MM.1S (cell line): ENCODE results near the gene NFIX.

Source experiments
- DNase-seq: peaks from one replicate; pipeline ENCODE4 v3.0.0-alpha.2; 2015
- H2AFZ ChIP-seq: fragments of 300-600 bp; sonication (generic); 2 replicates; pipeline ENCODE4 v1.6.0; 2016; ENCODE audit warnings: antibody characterized with exemption, low read length
- H3F3A ChIP-seq: fragments of 300-600 bp; sonication (generic); 2 replicates; pipeline ENCODE4 v1.6.1; 2016; ENCODE audit warnings: mild to moderate bottlenecking, antibody characterized with exemption, low read length, moderate library complexity, mixed read lengths; ENCODE audit not compliant: insufficient read depth
- H3K27ac ChIP-seq: fragments of 300-600 bp; sonication (generic); 2 replicates; pipeline ENCODE4 v1.5.1; 2016; ENCODE audit warnings: mild to moderate bottlenecking, low read length
- H3K27me3 ChIP-seq: fragments of 300-600 bp; sonication (generic); replicated peaks from 2 replicates; pipeline ENCODE4 v1.6.0; 2016; ENCODE audit warnings: low read length; ENCODE audit not compliant: insufficient read depth
- H3K36me3 ChIP-seq: fragments of 300-600 bp; sonication (generic); replicated peaks from 2 replicates; pipeline ENCODE4 v1.6.1; 2016; ENCODE audit warnings: mild to moderate bottlenecking, low read length, mixed read lengths; ENCODE audit not compliant: insufficient read depth
- H3K4me1 ChIP-seq: fragments of 300-600 bp; sonication (generic); 2 replicates; pipeline ENCODE4 v1.6.1; 2016; ENCODE audit warnings: low read length, mixed read lengths
- H3K4me2 ChIP-seq: fragments of 300-600 bp; sonication (generic); 2 replicates; pipeline ENCODE4 v1.6.0; 2016; ENCODE audit warnings: low read depth, low read length
- H3K4me3 ChIP-seq: fragments of 300-600 bp; sonication (generic); 2 replicates; pipeline ENCODE4 v1.5.1; 2016; ENCODE audit warnings: low read length, mixed read lengths
- H3K79me2 ChIP-seq: fragments of 300-600 bp; sonication (generic); 2 replicates; pipeline ENCODE4 v1.6.1; 2016; ENCODE audit warnings: mixed run types, low read length, mixed read lengths
- H3K9ac ChIP-seq: fragments of 300-600 bp; sonication (generic); 2 replicates; pipeline ENCODE4 v1.6.1; 2016; ENCODE audit warnings: low read length, mixed read lengths
- H3K9me2 ChIP-seq: fragments of 300-600 bp; sonication (generic); replicated peaks from 2 replicates; pipeline ENCODE4 v1.6.1; 2016; ENCODE audit warnings: mild to moderate bottlenecking, low read length, mixed read lengths; ENCODE audit not compliant: insufficient read depth
- H3K9me3 ChIP-seq: fragments of 300-600 bp; sonication (generic); replicated peaks from 2 replicates; pipeline ENCODE4 v1.6.1; 2016; ENCODE audit warnings: mild to moderate bottlenecking, low read length, mixed read lengths; ENCODE audit not compliant: insufficient read depth
- H4K20me1 ChIP-seq: fragments of 300-600 bp; sonication (generic); 2 replicates; pipeline ENCODE4 v1.6.1; 2016; ENCODE audit warnings: mild to moderate bottlenecking, low read length, moderate library complexity, mixed read lengths; ENCODE audit not compliant: insufficient read depth
- CTCF ChIP-seq: fragments of 300-600 bp; sonication (generic); IDR thresholded peaks from 2 replicates; pipeline ENCODE4 v1.5.1; 2016; ENCODE audit warnings: antibody characterized with exemption, low read length, mixed read lengths
- EZH2 ChIP-seq: fragments of 300-600 bp; sonication (generic); optimal IDR thresholded peaks from 2 replicates; pipeline ENCODE3; 2017; ENCODE audit warnings: low read depth, mild to moderate bottlenecking, antibody characterized with exemption, low read length, mixed read lengths
- EZH2phosphoT487 ChIP-seq: fragments of 300-600 bp; sonication (generic); IDR thresholded peaks from 2 replicates; pipeline ENCODE4 v1.6.1; 2018; ENCODE audit warnings: antibody characterized with exemption, low read length

Gene NFIX

DNA sequence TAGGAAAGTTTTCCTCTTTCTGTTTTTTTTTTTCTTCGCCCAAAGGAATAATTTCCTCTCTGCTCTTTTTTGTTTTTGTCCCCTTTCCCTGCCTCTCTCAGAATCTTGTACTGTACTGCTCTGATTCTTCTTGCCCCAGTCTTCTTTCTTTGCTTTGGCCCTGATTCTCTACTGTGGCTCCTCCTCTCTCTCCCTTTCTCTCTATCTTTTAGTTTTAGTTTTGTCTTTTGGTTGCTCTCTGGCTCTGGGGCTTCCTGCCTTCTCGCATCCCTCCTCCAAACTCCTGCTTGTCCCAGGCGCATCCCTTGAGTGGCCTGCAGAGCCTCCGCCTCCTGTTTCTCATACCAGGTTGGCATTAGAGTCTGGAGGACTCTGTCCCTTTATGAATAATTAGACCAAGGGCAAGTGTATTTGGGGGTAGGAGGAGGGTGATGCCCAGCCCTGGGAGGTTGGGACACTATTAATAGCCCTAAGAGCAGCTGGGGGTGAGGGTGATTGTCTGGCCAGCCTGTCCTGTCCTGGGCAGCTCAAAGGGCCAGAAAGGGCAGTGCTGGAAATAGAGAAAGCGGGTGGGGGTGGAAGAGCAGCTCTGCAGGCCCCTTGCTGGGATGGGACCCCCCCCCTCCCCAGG lies 68.3 kb downstream of the NFIX start:
- Histone ChIP-seq H3K9ac (no peak overlapping the region), H3K4me1 (no peaks in the 10 kb centered on the region), H2AFZ (no peak overlapping the region), H3K9me3 (no peaks in the 10 kb centered on the region), H3F3A (no peaks in the 10 kb centered on the region), H4K20me1 (no peaks in the 10 kb centered on the region), H3K79me2 (no peaks in the 10 kb centered on the region), H3K4me3 (no peak overlapping the region), H3K36me3 (no peaks in the 10 kb centered on the region), H3K9me2 (no peaks in the 10 kb centered on the region), H3K27me3 (peaks cover 35% of the 10 kb centered on the region), H3K27ac (no peak overlapping the region), H3K4me2 (no peak overlapping the region)
- TF ChIP-seq EZH2, result no peak
- TF ChIP-seq CTCF, result no peak
- no peak for TF ChIP-seq EZH2phosphoT487
- no peak for DNase-seq

- no peak for TF ChIP-seq CTCF
- no peak for TF ChIP-seq EZH2phosphoT487
- TF ChIP-seq EZH2, result no peak
- H4K20me1 ChIP-seq, result no peaks in the 10 kb centered on the region
- H3K79me2 ChIP-seq, result no peaks in the 10 kb centered on the region
- no peaks in the 10 kb centered on the region for H3K9me3 ChIP-seq
- H3K9ac ChIP-seq, result no peak overlapping the region
- no peak overlapping the region for H2AFZ ChIP-seq
- H3K27me3 ChIP-seq, result peaks cover 36% of the 10 kb centered on the region
- no peaks in the 10 kb centered on the region for H3F3A ChIP-seq
- DNase-seq, result no peak
- H3K4me3 ChIP-seq, result no peak overlapping the region
- no peaks in the 10 kb centered on the region for H3K36me3 ChIP-seq
- H3K27ac ChIP-seq, result no peak overlapping the region
- H3K9me2 ChIP-seq, result no peaks in the 10 kb centered on the region
- H3K4me2 ChIP-seq, result no peak overlapping the region
- H3K4me1 ChIP-seq, result no peaks in the 10 kb centered on the region
Observed at GRCh38 chr19:13064092-13064489, 68.8 kb downstream of the NFIX start.

- no peak overlapping the region for H2AFZ ChIP-seq
- peaks cover 42% of the 10 kb centered on the region for H3K27me3 ChIP-seq
- no peaks in the 10 kb centered on the region for H4K20me1 ChIP-seq
- H3K4me2 ChIP-seq, result no peak overlapping the region
- H3F3A ChIP-seq, result no peaks in the 10 kb centered on the region
- no peaks in the 10 kb centered on the region for H3K9me2 ChIP-seq
- no peak for DNase-seq
- H3K79me2 ChIP-seq, result no peaks in the 10 kb centered on the region
- TF ChIP-seq EZH2phosphoT487, result no peak
- TF ChIP-seq EZH2, result no peak
- no peak for TF ChIP-seq CTCF
- no peak overlapping the region for H3K4me3 ChIP-seq
- H3K9ac ChIP-seq, result no peak overlapping the region
- no peaks in the 10 kb centered on the region for H3K4me1 ChIP-seq
- no peaks in the 10 kb centered on the region for H3K36me3 ChIP-seq
- no peaks in the 10 kb centered on the region for H3K9me3 ChIP-seq
- no peak overlapping the region for H3K27ac ChIP-seq
Observed at GRCh38 chr19:13066226-13066625, 71.0 kb downstream of the NFIX start.
